ENCODE results near the gene MRRF.

MRRF gene

DNA sequence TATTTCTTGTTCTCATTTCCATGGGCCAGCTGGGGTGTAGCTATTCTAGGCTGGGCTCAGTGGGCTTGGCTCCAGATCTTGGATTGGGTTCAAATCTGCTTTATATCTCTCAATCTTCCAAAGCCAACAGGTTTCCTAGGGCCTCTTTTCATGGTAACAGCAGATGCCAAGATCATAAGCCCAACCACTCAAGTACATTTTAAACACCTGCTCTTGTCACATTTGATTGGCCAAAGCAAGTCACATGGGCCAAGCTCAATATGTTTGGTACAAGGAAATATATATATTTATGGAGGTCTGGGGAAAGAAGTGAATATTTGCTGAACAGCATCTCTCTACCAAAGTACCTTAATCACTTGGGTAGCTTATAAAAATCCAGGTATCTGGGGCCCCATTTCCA lies 49.5 kb downstream of the MRRF start:
- no peak for TF ChIP-seq TAF1 (IDR thresholded peaks at IDR 0.05; ENCODE audit: borderline replicate concordance, insufficient read depth, low read length)
- no peak for TF ChIP-seq SIN3A (IDR thresholded peaks at IDR 0.05; ENCODE audit: borderline replicate concordance, insufficient read depth, low read length)
- TF ChIP-seq, protein P1, sequence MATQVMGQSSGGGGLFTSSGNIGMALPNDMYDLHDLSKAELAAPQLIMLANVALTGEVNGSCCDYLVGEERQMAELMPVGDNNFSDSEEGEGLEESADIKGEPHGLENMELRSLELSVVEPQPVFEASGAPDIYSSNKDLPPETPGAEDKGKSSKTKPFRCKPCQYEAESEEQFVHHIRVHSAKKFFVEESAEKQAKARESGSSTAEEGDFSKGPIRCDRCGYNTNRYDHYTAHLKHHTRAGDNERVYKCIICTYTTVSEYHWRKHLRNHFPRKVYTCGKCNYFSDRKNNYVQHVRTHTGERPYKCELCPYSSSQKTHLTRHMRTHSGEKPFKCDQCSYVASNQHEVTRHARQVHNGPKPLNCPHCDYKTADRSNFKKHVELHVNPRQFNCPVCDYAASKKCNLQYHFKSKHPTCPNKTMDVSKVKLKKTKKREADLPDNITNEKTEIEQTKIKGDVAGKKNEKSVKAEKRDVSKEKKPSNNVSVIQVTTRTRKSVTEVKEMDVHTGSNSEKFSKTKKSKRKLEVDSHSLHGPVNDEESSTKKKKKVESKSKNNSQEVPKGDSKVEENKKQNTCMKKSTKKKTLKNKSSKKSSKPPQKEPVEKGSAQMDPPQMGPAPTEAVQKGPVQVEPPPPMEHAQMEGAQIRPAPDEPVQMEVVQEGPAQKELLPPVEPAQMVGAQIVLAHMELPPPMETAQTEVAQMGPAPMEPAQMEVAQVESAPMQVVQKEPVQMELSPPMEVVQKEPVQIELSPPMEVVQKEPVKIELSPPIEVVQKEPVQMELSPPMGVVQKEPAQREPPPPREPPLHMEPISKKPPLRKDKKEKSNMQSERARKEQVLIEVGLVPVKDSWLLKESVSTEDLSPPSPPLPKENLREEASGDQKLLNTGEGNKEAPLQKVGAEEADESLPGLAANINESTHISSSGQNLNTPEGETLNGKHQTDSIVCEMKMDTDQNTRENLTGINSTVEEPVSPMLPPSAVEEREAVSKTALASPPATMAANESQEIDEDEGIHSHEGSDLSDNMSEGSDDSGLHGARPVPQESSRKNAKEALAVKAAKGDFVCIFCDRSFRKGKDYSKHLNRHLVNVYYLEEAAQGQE (IDR thresholded peaks at IDR 0.05; ENCODE audit: insufficient read depth in 1 of 2, low read depth in 2 of 2, low read length in 2 of 2): no peak
- no peak for TF ChIP-seq POLR2AphosphoS5 (IDR thresholded peaks at IDR 0.05; ENCODE audit: low read depth, low read length)
- TF ChIP-seq FOXP2 (optimal IDR thresholded peaks at IDR 0.05; ENCODE audit: borderline replicate concordance, extremely low read depth, extremely low read length, insufficient read depth): no peak

DNA sequence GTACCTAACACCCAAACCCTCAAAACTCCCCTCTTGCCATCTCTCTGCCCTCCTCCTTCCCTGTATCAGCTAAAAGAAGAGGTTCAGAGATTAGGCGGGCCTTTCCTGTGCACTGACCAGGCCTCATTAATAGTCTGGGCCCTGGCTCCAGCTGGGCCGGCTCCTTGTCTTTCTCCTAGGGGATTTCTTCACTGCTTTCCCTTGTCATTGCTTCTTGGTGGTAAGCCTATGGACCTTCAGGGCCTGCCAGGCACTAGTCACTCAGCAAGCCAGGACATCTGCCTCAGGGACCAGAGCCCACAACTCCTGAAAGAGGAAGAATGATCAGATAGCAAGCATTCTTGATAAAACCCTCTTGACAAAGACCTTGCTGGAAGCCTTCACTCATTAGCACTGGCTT lies 50.9 kb downstream of the MRRF start:
- no peak for TF ChIP-seq POLR2AphosphoS5 (IDR thresholded peaks at IDR 0.05; ENCODE audit: low read depth, low read length)
- no peak for TF ChIP-seq FOXP2 (optimal IDR thresholded peaks at IDR 0.05; ENCODE audit: borderline replicate concordance, extremely low read depth, extremely low read length, insufficient read depth)

DNA sequence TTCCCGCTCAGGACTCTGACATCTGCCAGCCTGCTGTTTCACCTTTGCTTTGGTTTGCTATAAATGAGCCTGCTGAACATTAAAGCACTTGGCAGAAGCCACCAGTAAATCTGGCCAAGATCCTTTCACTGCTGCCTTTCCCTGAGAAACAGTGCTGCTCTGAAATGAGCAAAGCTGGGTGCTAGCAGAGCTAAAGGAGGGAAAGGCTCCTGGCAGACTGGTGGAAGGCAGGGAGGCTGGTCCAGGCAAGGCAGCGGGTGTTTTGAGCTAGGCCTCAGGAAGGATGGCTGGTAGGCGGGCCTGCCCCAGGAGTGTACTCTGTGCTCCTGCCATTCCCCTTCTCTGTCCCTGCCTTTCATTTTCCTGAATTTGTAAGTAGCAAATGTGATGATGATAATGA lies 53.6 kb downstream of the MRRF start:
- TF ChIP-seq TAF1 (IDR thresholded peaks at IDR 0.05; ENCODE audit: borderline replicate concordance, insufficient read depth, low read length): no peak
- TF ChIP-seq, protein P1 (IDR thresholded peaks at IDR 0.05; ENCODE audit: insufficient read depth in 1 of 2, low read depth in 2 of 2, low read length in 2 of 2): no peak
- no peak for TF ChIP-seq POLR2AphosphoS5 (IDR thresholded peaks at IDR 0.05; ENCODE audit: low read depth, low read length)
- no peak for TF ChIP-seq SIN3A (IDR thresholded peaks at IDR 0.05; ENCODE audit: borderline replicate concordance, insufficient read depth, low read length)
- no peak for TF ChIP-seq FOXP2 (optimal IDR thresholded peaks at IDR 0.05; ENCODE audit: borderline replicate concordance, extremely low read depth, extremely low read length, insufficient read depth)

DNA sequence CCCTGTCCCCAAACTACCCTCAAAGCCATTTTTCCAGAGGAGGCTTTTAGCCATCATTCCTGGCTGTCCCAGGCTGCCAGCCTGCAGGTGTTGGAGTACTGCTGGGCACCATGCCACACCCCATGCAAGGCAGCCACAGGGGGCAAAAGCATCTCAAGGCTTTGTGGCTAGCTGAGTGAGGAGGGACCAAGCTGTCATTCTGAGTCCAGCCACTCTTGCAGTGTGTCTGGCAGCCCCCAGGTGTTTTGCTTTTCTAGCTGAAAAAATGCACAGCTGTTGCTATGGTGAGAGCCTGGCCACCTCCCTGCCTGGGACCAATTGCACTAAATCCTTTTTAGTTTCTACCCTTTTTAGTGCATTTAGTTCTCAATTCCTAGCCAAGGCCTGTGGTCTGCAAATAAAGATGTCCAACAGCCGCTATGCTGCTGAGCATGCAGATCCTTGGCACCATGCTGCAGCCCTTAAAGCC lies 55.8 kb downstream of the MRRF start:
- TF ChIP-seq TAF1 (IDR thresholded peaks at IDR 0.05; ENCODE audit: borderline replicate concordance, insufficient read depth, low read length) (no peak), FOXP2 (optimal IDR thresholded peaks at IDR 0.05; ENCODE audit: borderline replicate concordance, extremely low read depth, extremely low read length, insufficient read depth) (no peak), POLR2AphosphoS5 (IDR thresholded peaks at IDR 0.05; ENCODE audit: low read depth, low read length) (no peak), SIN3A (IDR thresholded peaks at IDR 0.05; ENCODE audit: borderline replicate concordance, insufficient read depth, low read length) (no peak)
- TF ChIP-seq, protein P1 (IDR thresholded peaks at IDR 0.05; ENCODE audit: insufficient read depth in 1 of 2, low read depth in 2 of 2, low read length in 2 of 2): no peak

DNA sequence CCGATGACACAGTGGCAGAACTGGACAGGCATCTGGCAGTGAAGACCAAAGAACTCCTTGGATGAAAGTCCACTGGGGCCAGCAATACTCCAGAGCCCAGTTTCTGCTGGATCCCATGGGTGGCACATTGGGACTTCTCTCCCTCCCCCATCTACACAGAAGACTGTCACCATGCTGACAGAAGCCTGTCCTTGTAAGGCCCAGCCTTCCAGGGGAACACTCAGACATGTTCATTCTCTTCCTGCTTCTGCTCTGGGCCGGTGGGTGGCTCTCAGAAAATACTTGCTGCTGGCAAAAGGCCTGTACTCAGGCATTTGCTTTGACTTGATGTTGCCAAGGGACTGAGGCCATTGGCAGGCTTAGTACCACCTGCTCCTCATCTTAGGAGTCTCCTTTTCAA lies 57.9 kb downstream of the MRRF start:
- TF ChIP-seq TAF1 (IDR thresholded peaks at IDR 0.05; ENCODE audit: borderline replicate concordance, insufficient read depth, low read length) (no peak), FOXP2 (optimal IDR thresholded peaks at IDR 0.05; ENCODE audit: borderline replicate concordance, extremely low read depth, extremely low read length, insufficient read depth) (no peak), POLR2AphosphoS5 (IDR thresholded peaks at IDR 0.05; ENCODE audit: low read depth, low read length) (no peak), SIN3A (IDR thresholded peaks at IDR 0.05; ENCODE audit: borderline replicate concordance, insufficient read depth, low read length) (no peak)
- TF ChIP-seq, protein P1 (IDR thresholded peaks at IDR 0.05; ENCODE audit: insufficient read depth in 1 of 2, low read depth in 2 of 2, low read length in 2 of 2): no peak
